Epithelial cell of prostate (primary cell): ENCODE data around the gene STRA6.
A peak's percentile ranks its signal among the peaks of the same experiment; 100 is the strongest.

Experiments
- DNase-seq: peaks from one replicate; pipeline ENCODE4 v3.0.0-alpha.2; 2011; ENCODE audit warnings: low read depth, low spot score
- H3K27ac ChIP-seq: fragments of 450-650 bp; 2 replicates; pipeline ENCODE4 v1.5.1; 2017; ENCODE audit warnings: mild to moderate bottlenecking

STRA6 gene

GRCh38 chr15:74202452-74203401 is at the start of gene STRA6:
Gene STRA6, minus strand, starts transcription at chr15:74202787. Its CDS starts 520 bp downstream, at chr15:74202267.
- peak; percentile 29 for DNase-seq
- peak within 1 kb of the TSS; percentile 3 for H3K27ac ChIP-seq

- H3K27ac ChIP-seq = no peak overlapping the region
- no peak for DNase-seq
These were observed 49.7 kb upstream of the STRA6 start for GRCh38 chr15:74252291-74252690.

DNA sequence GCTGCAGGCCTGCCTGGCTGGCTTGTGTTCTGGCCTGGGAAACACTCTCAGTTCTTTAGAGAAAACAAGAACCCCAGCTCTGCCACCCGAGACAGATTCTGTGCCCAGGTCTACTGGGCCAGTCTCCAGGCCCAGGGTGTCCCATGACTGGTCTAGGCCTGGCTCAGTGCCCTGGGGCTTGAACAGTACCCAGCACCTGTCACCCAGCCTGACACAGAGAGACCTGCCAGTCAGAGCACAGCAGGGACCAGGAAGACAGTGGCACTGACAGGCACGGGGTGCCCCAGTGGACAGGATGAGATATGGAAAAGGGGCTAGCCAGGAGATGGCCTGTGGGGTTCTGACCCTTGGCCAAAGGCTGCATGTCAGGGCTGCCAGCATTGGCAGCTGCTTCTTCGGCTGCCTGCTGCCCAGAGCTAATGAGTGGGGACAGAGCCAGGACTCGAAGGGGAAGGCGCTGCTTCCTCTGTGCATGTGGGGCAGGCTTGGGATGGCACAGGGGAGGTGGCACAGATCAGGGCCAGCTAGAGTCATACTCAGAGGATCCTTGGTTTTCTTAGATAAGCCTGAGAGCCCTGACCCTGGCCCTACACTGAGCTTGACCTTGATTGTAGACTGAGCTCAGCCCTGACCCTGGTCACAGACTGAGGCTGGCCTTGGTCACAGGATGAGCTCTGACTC is 48.7 kb upstream of the STRA6 start:
- no peak overlapping the region for H3K27ac ChIP-seq

DNA sequence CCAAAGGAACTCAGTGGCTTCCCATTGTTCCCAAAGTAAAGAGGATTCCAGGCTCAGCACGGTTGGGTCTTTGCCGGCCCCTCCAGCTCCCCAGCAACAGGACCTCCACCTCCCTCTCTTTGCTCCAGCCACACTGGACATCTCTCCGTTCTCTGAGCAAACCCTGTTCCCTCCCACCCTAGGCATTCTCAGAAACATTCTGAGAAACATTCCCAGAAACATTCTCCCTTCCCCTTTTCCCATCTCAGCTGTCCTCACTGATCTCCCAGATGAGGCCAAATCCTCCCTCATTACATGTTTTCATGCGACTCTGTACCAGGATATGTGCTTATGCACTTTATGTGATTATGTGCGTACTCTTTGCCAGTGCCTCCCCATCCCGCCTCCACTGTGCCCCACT is 47.7 kb upstream of the STRA6 start:
- DNase-seq = no peak
- H3K27ac ChIP-seq = no peak overlapping the region

More for the DNA sequence above, 48.7 kb upstream of the STRA6 start:
- no peak for DNase-seq

GRCh38 chr15:74245342-74245931 is 42.9 kb upstream of the STRA6 start:
- H3K27ac ChIP-seq = no peak overlapping the region
- DNase-seq = no peak

GRCh38 chr15:74244822-74245341 is 42.3 kb upstream of the STRA6 start:
- DNase-seq = no peak
- no peak overlapping the region for H3K27ac ChIP-seq

DNA sequence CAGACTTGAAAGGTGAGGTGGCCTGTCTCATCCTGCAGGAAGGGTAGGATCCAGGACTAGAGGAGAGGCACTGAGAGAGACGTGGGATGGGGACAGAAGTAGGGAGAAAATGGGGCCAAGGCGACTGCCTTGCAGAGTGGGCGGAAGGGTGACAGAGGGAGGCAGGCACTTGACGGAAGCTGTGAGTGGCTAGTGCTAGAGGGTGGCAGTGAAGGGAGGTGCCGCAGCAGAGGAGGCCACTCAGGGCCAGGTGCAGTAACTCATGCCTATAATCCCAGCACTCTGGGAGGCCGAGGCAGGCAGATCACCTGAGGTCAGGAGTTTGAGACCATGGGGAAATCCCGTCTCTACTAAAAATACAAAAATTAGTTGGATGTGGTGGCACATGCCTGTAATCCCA is 40.8 kb upstream of the STRA6 start:
- DNase-seq = no peak
- no peak overlapping the region for H3K27ac ChIP-seq

- H3K27ac ChIP-seq = no peak overlapping the region
- no peak for DNase-seq
These were observed 40.0 kb upstream of the STRA6 start for GRCh38 chr15:74242441-74243185.

GRCh38 chr15:74240897-74241614 is 38.5 kb upstream of the STRA6 start:
- DNase-seq = no peak

DNA sequence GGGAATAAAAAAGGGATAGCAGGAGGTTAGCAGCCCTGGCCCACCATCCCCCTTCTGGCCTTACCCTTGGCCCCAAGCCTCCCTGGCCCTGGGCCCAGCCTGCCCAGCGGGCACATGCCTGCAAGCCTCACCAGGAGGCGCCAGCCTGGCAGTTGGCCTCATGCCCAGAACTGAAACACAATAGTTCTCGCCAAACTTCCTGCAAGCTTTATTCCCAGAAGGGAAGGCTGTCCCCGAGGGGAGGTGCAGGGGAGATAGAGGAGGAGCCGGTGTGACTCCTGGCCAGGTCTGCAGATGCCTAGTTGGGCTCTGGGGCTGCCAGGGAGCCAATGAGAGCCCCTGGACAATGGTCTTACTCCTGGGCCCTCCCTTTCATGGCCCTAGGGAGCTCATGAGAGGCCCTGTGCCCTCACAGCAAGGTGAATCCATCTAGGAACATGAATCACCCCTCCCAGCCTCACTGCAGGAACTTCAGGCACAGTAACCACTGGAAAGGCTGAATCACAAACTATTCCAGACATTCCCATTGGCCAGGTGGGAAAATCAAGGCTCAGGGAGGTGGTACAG is 37.5 kb upstream of the STRA6 start:
- peak overlapping the region; percentile 9 for H3K27ac ChIP-seq
- peak; percentile 57 for DNase-seq

More at GRCh38 chr15:74240897-74241614, 38.5 kb upstream of the STRA6 start:
- no peak overlapping the region for H3K27ac ChIP-seq

- no peak for DNase-seq
- H3K27ac ChIP-seq = no peak overlapping the region
These were observed 36.6 kb upstream of the STRA6 start for GRCh38 chr15:74239051-74239705.

GRCh38 chr15:74235962-74236361 is 33.4 kb upstream of the STRA6 start, which contains the start of gene CCDC33:
Gene CCDC33, plus strand, starts transcription at chr15:74236326. Its CDS starts 394 bp downstream, at chr15:74236720.
- DNase-seq = no peak

DNA sequence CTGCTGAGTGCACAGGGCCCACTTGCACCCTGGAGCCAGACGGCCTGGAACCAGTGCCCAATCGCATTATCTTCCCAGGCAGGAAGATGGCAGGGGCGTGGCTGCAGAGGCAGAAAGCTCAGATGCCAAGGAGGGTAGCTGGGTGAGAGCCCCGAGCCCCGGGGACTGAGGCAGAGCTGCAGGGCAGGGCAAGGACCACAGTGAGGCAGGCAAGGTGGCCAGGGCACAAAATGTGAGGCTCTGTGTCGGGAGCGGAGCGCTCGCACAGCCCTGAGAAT is 31.9 kb upstream of the STRA6 start:
- DNase-seq = no peak
- H3K27ac ChIP-seq = no peak overlapping the region

More at GRCh38 chr15:74235962-74236361, 33.4 kb upstream of the STRA6 start, which contains the start of gene CCDC33:
- H3K27ac ChIP-seq = no peak within 1 kb of the TSS

DNA sequence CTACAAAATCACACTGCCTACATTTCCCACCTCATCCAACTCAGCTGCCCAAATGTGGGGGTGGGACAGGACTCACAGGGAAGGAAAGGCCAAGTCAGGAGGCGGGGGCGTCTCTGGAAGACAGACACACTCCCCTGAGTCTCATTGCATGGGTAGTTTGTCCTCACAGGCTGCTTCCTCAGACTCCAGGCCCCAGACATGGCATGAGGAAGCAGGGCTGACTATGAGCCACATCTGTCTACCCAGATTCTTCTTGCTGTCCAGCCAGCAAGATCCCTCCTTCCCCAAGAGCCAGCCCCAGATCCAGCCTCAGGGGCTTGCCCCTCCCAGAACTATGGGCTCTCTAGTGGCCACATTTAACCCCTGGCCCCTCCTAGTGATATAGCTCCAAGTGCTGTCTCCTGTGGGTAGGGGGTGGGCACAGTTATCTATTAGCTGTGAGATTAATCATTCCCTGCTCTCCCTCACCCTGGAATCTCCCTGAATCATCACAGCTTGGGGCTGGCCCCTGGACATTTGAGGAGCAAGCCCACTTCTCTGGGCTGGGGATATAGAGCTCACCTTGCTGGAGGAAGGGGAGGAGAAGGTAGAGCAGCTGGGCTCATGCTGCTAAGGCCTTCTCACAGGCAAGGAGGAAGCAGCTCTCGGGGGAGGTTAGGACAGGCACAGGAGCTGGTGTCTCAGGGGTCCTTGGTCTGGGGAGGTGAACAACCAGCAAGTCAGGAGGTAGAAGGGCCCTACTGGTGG is 31.4 kb upstream of the STRA6 start:
- H3K27ac ChIP-seq = no peak overlapping the region
- no peak for DNase-seq

DNA sequence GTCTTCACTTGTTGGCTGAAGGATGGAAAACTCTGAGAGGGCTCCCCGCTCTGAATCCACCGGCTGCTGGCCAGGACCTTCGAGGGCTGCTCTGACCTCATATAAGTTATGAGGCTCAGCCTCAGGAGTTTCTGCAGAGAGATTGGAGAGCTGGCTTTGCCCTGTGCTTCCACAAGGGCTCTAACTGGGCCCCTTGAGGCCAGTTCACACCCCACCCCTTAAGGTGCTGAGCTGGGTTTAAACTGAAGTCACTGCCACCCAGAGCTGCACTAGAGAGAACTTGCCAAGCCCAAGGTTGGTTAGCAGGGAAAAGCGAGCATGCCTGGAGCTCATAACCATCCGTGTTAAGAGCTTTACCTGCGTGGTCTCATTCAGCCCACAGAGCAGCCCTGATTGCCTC is 30.8 kb upstream of the STRA6 start:
- no peak for DNase-seq
- no peak overlapping the region for H3K27ac ChIP-seq

DNA sequence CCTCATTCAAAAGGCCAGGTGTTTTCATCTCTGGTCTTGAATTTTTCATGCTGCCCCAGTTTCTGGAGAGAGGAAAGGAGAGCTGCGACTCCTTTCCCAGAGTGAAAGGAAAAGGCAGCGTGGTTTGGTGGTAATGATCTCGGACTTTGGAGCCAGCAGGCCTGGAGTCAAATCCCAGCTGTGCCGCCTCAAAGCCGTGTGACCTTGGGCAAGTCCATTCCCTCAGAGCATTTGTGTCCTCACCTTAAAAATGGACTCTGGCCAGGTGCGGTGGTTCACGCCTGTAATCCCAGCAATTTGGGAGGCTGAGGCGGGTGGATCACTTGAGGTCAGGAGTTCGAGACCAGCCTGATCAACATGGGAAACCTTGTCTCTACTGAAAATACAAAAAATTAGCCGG is 28.9 kb upstream of the STRA6 start:
- DNase-seq = no peak
- no peak overlapping the region for H3K27ac ChIP-seq

GRCh38 chr15:74229686-74230085 is 27.1 kb upstream of the STRA6 start:
- DNase-seq = no peak

GRCh38 chr15:74228723-74229081 is 26.1 kb upstream of the STRA6 start:
- DNase-seq = no peak
- no peak overlapping the region for H3K27ac ChIP-seq

More at GRCh38 chr15:74229686-74230085, 27.1 kb upstream of the STRA6 start:
- no peak overlapping the region for H3K27ac ChIP-seq
